Measurements from ENCODE around the gene HOXD10.

DNA sequence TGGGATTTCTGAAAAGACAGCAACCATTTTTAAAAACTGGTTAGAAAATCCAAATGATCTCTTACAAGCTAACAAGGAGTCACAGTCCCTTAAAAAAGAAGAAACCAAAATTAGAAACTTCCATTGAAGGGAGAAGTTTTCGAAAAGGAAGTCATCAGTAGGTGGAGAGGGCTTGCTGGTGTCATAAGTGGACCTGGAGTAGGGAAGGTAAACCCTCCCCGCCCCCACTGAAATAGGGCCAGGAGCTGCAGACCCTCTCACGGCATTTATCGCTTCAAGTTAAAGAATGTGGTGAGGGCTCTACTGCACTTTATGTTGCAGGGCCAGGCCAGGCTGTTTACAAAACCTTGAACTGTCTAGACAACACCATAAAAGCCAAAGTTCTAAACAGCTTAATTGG is 6.6 kb upstream of the HOXD10 start:
- TF ChIP-seq, protein P1, sequence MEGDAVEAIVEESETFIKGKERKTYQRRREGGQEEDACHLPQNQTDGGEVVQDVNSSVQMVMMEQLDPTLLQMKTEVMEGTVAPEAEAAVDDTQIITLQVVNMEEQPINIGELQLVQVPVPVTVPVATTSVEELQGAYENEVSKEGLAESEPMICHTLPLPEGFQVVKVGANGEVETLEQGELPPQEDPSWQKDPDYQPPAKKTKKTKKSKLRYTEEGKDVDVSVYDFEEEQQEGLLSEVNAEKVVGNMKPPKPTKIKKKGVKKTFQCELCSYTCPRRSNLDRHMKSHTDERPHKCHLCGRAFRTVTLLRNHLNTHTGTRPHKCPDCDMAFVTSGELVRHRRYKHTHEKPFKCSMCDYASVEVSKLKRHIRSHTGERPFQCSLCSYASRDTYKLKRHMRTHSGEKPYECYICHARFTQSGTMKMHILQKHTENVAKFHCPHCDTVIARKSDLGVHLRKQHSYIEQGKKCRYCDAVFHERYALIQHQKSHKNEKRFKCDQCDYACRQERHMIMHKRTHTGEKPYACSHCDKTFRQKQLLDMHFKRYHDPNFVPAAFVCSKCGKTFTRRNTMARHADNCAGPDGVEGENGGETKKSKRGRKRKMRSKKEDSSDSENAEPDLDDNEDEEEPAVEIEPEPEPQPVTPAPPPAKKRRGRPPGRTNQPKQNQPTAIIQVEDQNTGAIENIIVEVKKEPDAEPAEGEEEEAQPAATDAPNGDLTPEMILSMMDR (IDR thresholded peaks at IDR 0.05; ENCODE audit: poor library complexity, severe bottlenecking) = no peak
- TF ChIP-seq TAF1 (IDR thresholded peaks at IDR 0.05; ENCODE audit: low read depth) = no peak
- TF ChIP-seq, protein P2, sequence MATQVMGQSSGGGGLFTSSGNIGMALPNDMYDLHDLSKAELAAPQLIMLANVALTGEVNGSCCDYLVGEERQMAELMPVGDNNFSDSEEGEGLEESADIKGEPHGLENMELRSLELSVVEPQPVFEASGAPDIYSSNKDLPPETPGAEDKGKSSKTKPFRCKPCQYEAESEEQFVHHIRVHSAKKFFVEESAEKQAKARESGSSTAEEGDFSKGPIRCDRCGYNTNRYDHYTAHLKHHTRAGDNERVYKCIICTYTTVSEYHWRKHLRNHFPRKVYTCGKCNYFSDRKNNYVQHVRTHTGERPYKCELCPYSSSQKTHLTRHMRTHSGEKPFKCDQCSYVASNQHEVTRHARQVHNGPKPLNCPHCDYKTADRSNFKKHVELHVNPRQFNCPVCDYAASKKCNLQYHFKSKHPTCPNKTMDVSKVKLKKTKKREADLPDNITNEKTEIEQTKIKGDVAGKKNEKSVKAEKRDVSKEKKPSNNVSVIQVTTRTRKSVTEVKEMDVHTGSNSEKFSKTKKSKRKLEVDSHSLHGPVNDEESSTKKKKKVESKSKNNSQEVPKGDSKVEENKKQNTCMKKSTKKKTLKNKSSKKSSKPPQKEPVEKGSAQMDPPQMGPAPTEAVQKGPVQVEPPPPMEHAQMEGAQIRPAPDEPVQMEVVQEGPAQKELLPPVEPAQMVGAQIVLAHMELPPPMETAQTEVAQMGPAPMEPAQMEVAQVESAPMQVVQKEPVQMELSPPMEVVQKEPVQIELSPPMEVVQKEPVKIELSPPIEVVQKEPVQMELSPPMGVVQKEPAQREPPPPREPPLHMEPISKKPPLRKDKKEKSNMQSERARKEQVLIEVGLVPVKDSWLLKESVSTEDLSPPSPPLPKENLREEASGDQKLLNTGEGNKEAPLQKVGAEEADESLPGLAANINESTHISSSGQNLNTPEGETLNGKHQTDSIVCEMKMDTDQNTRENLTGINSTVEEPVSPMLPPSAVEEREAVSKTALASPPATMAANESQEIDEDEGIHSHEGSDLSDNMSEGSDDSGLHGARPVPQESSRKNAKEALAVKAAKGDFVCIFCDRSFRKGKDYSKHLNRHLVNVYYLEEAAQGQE (IDR thresholded peaks at IDR 0.05; ENCODE audit: borderline replicate concordance) = no peak
- TF ChIP-seq MXI1 (conservative IDR thresholded peaks at IDR 0.05; ENCODE audit: poor library complexity, severe bottlenecking) = no peak
- no peak for TF ChIP-seq EZH2 (IDR thresholded peaks at IDR 0.05; ENCODE audit: borderline replicate concordance, insufficient read depth, low read length, poor library complexity, severe bottlenecking)
- TF ChIP-seq EP300 (conservative IDR thresholded peaks at IDR 0.05; ENCODE audit: poor library complexity, severe bottlenecking) = no peak
- TF ChIP-seq RAD21 (conservative IDR thresholded peaks at IDR 0.05) = no peak
